AG04449 (cell line): ENCODE results near the gene TXNDC15.

Experiments
- CTCF ChIA-PET: fragments of 350-600 bp; formaldehyde crosslinking; extraction: SDS; loops from one replicate; lab custom pipeline; 2021; ENCODE audit warnings: antibody characterized with exemption; lab: Yijun Ruan, JAX
- POLR2A ChIA-PET: fragments of 400-600, 350-600 bp; formaldehyde crosslinking; extraction: SDS; loops from one replicate; lab custom pipeline; 2020; ENCODE audit warnings: antibody characterized with exemption, inconsistent platforms; lab: Yijun Ruan, JAX
- DNase-seq: peaks from one replicate; pipeline ENCODE4 v3.0.0-alpha.2; 2010; ENCODE audit warnings: low read depth, low spot score
- H3K4me3 ChIP-seq: 2 replicates; pipeline ENCODE4 v1.5.1; 2011; ENCODE audit warnings: low read depth, mild to moderate bottlenecking, control low read depth, low read length
- TF ChIP-seq, protein P1 (sequence below): IDR thresholded peaks from one replicate; pipeline ENCODE4 v1.5.1; 2011; ENCODE audit warnings: mild to moderate bottlenecking, moderate library complexity, low read length, control low read depth, inconsistent platforms; ENCODE audit not compliant: insufficient read depth; ENCODE audit errors: missing control alignments

TXNDC15 gene

DNA sequence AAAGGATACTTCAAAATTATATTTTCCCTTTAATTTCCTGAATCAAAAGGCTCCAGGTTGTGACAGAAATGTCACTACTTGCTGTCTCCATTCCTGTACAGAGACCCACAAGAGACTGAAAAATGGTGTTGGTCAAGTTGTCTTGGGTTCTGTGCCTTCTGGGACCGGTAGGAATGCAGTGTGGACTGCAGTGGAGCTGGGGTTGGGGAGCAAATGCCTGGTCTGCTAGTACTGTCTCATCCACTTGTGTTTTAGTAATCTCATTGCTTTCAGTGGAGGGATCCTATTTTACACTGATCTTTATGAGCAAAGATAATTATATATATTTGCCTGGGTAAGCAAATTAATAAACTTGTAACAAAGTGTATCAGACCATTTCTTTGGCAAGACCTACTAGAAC is 69.4 kb downstream of the TXNDC15 start:
- ChIA-PET CTCF (no interaction called here), POLR2A (interaction anchor here (0.6 kb wide), 1 partner anchor 782 kb away, joined by 3 read pairs; no protein-coding TSS in a partner anchor)
- no peak overlapping the region for H3K4me3 ChIP-seq
- TF ChIP-seq, protein P1, sequence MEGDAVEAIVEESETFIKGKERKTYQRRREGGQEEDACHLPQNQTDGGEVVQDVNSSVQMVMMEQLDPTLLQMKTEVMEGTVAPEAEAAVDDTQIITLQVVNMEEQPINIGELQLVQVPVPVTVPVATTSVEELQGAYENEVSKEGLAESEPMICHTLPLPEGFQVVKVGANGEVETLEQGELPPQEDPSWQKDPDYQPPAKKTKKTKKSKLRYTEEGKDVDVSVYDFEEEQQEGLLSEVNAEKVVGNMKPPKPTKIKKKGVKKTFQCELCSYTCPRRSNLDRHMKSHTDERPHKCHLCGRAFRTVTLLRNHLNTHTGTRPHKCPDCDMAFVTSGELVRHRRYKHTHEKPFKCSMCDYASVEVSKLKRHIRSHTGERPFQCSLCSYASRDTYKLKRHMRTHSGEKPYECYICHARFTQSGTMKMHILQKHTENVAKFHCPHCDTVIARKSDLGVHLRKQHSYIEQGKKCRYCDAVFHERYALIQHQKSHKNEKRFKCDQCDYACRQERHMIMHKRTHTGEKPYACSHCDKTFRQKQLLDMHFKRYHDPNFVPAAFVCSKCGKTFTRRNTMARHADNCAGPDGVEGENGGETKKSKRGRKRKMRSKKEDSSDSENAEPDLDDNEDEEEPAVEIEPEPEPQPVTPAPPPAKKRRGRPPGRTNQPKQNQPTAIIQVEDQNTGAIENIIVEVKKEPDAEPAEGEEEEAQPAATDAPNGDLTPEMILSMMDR = no peak
- DNase-seq = no peak

DNA sequence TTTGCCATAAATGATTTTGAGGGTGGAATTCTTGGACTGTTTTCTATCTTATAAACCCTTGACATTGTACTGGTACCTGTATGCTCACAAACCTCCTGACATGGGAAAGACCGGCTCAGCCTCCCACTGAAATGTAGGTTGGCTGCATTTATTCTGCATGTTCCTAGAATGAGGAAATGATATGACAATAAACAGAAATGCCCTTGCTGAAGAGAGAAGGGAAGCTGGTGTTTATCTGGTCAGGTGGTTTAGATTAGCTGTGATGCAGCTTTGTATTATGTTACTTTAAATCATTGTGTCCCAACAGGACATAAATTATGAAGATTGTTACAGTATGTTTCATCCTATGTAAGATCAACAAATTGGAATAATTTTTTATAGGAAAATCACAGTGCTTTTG is 70.5 kb downstream of the TXNDC15 start:
- POLR2A ChIA-PET = interaction anchor here (1.4 kb wide), 1 partner anchor 40 kb away, joined by 4 read pairs; the partner anchor contains the start of gene PCBD2

DNA sequence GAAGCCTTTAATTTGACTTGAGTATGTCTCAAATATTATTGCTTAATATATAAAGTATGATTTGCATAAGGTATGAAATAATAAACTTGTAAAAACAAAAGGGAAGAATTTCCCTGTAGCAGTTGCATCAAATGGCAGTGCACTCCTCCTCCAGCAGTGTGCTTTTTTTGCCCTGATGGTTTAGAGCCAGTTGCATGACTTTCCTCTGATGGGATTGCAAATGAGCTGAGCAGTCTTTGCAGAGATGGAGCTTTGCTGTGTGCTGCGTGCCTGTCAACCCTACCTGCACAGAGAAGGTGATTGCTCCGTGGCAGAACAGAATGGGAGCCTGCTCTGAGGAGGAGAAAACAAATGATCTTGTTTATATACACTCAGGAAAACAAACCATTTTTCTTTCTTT is 70.9 kb downstream of the TXNDC15 start:
- POLR2A ChIA-PET = interaction anchor here (1.4 kb wide), 1 partner anchor 41 kb away, joined by 4 read pairs; the partner anchor contains the start of gene PCBD2
- DNase-seq = no peak
- CTCF ChIA-PET = interaction anchor here (1.6 kb wide), 1 partner anchor 11 kb away, joined by 4 read pairs; no protein-coding TSS in a partner anchor
- TF ChIP-seq, protein P1 = no peak
- H3K4me3 ChIP-seq = no peak overlapping the region

More for the DNA sequence above, 70.5 kb downstream of the TXNDC15 start:
- DNase-seq = no peak
- no peak overlapping the region for H3K4me3 ChIP-seq
- TF ChIP-seq, protein P1 = no peak
- CTCF ChIA-PET = interaction anchor here (1.6 kb wide), 1 partner anchor 11 kb away, joined by 4 read pairs; no protein-coding TSS in a partner anchor

DNA sequence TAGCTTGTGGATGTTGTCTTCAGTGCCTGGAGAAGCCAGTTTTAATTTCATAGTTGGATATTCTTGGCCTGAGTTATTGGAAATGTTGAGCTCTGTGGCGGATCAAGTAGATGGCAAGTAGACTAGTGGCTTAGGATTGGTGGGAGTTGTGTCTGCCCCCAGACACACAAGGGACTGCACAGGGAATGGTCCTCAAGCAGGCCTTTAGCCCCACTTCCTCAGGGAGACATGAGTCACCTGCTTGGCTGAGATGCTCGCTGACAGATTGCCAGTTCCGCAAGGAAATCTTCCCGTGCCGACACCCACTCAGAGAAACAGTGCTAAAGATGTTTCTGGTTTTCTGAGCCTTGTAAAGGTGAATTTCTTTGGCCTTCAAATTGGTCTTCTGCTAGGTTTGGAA is 74.7 kb downstream of the TXNDC15 start:
- POLR2A ChIA-PET = no interaction called here
- no peak for DNase-seq
- CTCF ChIA-PET = no interaction called here
- no peak overlapping the region for H3K4me3 ChIP-seq
- TF ChIP-seq, protein P1 = no peak

DNA sequence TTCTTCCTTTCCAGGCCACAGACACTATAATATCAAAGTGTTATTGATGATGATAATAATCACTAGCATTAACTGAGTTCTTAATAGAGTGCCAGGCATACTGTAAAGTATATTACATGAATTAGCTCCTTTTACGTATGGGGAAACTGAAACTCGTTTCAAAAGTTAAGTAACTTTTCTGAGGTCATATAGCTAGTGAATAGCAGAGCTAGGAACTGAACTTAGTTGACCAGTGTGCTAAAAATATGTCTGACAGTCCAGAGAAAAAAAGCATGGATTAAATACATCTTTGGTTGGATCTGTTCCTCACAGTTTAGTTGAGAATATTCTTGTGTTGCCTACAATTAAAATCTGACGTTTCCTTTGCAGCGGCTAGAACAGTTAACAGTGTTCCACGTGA is 75.1 kb downstream of the TXNDC15 start:
- TF ChIP-seq, protein P1 = no peak
- POLR2A ChIA-PET = no interaction called here
- CTCF ChIA-PET = interaction anchor here (1.3 kb wide), 1 partner anchor 259 kb away, joined by 3 read pairs; no protein-coding TSS in a partner anchor
- no peak for DNase-seq
- H3K4me3 ChIP-seq = no peak overlapping the region
